ENCODE results near the gene COL4A4. TPM values are rescaled to one million over a fixed set of nuclear protein-coding genes. Genes with fewer than 3 reads are reported as not detected.

Gene COL4A4
- total RNA-seq, 4 donors from 2014 or later = 3.6 to 9.6 (median 6.1) TPM

- Histone ChIP-seq H3K27ac (replicated peaks in 1 of 4) (no peak overlapping the region), H3K9me3 (no peaks in the 10 kb centered on the region), H3K4me3 (no peak overlapping the region), H3K36me3 (no peaks in the 10 kb centered on the region), H3K4me1 (peaks cover 0 to 4% (median 0%) of the 10 kb centered on the region in 4 donors), H3K27me3 (peaks cover 0 to 25% (median 0%) of the 10 kb centered on the region in 4 donors)
- no peak for DNase-seq (ENCODE audit: extremely low spot score)
- no peak for TF ChIP-seq EP300 (IDR thresholded peaks at IDR 0.05)
- TF ChIP-seq, protein P1, sequence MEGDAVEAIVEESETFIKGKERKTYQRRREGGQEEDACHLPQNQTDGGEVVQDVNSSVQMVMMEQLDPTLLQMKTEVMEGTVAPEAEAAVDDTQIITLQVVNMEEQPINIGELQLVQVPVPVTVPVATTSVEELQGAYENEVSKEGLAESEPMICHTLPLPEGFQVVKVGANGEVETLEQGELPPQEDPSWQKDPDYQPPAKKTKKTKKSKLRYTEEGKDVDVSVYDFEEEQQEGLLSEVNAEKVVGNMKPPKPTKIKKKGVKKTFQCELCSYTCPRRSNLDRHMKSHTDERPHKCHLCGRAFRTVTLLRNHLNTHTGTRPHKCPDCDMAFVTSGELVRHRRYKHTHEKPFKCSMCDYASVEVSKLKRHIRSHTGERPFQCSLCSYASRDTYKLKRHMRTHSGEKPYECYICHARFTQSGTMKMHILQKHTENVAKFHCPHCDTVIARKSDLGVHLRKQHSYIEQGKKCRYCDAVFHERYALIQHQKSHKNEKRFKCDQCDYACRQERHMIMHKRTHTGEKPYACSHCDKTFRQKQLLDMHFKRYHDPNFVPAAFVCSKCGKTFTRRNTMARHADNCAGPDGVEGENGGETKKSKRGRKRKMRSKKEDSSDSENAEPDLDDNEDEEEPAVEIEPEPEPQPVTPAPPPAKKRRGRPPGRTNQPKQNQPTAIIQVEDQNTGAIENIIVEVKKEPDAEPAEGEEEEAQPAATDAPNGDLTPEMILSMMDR (IDR thresholded peaks at IDR 0.05) = no peak
- no peak for TF ChIP-seq POLR2AphosphoS5 (IDR thresholded peaks at IDR 0.05)
- no peak for TF ChIP-seq POLR2A (IDR thresholded peaks at IDR 0.05; ENCODE audit: low read depth)
- WGBS = 40% methylated on average over 8 of the region's 8 CpGs
- intact Hi-C loops (cut with DNase I) = no loop called here
Measured at GRCh38 chr2:227127201-227127600, 36.8 kb downstream of the COL4A4 start.

DNA sequence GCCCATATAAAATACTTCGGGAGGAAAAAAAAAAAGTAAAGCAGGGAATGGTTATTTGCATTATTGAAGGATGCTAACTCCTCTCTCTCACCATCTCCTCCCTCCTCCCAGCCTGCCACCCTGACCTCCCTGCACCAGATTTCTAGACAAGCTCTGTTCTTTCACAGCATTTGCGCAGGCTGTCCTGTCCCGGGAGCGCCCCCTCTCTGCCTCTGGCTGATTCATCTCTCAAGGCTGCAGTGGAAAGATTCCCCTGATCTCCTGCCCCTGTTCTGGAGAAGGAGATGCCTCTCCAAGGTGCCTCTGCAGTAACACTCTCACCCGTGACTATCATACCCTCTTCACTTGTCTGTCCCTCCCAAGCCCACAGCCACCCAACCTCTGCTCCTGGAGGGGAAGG lies 38.5 kb downstream of the COL4A4 start:
- Histone ChIP-seq H3K36me3 (no peaks in the 10 kb centered on the region), H3K27ac (replicated peaks in 1 of 4) (no peak overlapping the region), H3K4me3 (no peak overlapping the region), H3K27me3 (peaks cover 0 to 25% (median 0%) of the 10 kb centered on the region in 4 donors), H3K9me3 (no peaks in the 10 kb centered on the region), H3K4me1 (peaks cover 0 to 4% (median 0%) of the 10 kb centered on the region in 4 donors)
- 81% methylated on average over 5 of the region's 5 CpGs for WGBS
- intact Hi-C loops (cut with DNase I) = no loop called here
- DNase-seq (ENCODE audit: extremely low spot score) = no peak
- TF ChIP-seq POLR2AphosphoS5 (IDR thresholded peaks at IDR 0.05) = no peak
- TF ChIP-seq, protein P1 (IDR thresholded peaks at IDR 0.05) = no peak
- TF ChIP-seq EP300 (IDR thresholded peaks at IDR 0.05) = no peak
- no peak for TF ChIP-seq POLR2A (IDR thresholded peaks at IDR 0.05; ENCODE audit: low read depth)

GRCh38 chr2:227124811-227125210 lies 39.2 kb downstream of the COL4A4 start:
- Histone ChIP-seq H3K9me3 (no peaks in the 10 kb centered on the region), H3K27ac (replicated peaks in 1 of 4) (no peak overlapping the region), H3K4me1 (peaks cover 0 to under 1% (median 0%) of the 10 kb centered on the region in 4 donors), H3K27me3 (peaks cover 0 to 25% (median 0%) of the 10 kb centered on the region in 4 donors), H3K36me3 (no peaks in the 10 kb centered on the region), H3K4me3 (no peak overlapping the region)
- no peak for DNase-seq (ENCODE audit: extremely low spot score)
- TF ChIP-seq, protein P1 (IDR thresholded peaks at IDR 0.05) = no peak
- no peak for TF ChIP-seq POLR2AphosphoS5 (IDR thresholded peaks at IDR 0.05)
- intact Hi-C loops (cut with DNase I) = no loop called here
- 62% methylated on average over 2 of the region's 2 CpGs for WGBS

DNA sequence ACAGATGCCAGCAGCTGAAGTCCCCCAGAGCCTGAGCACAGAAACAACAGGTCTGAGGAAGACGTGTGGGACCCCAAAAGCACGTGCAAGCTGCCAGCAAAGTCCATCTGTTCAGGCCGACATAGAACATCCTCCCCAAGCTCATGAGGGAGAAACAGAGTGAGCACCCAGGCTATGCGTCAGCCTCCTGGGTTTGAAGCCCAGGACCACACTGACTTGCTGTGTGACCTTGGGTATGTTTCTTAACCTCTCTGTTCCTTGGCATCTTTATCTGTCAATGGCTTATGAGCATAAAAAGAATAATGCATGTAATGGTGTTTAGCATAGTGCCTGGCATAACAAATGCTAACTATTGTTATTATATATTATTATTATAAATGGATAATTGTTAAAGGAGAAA lies 40.3 kb downstream of the COL4A4 start:
- intact Hi-C loops (cut with DNase I) = no loop called here
- Histone ChIP-seq H3K4me1 (no peaks in the 10 kb centered on the region), H3K4me3 (no peak overlapping the region), H3K27ac (replicated peaks in 1 of 4) (no peak overlapping the region), H3K27me3 (peaks cover 0 to 25% (median 0%) of the 10 kb centered on the region in 4 donors), H3K9me3 (no peaks in the 10 kb centered on the region), H3K36me3 (no peaks in the 10 kb centered on the region)
- WGBS = 71% methylated on average over 4 of the region's 4 CpGs
- TF ChIP-seq POLR2AphosphoS5 (IDR thresholded peaks at IDR 0.05) (no peak), EP300 (IDR thresholded peaks at IDR 0.05) (no peak), POLR2A (IDR thresholded peaks at IDR 0.05; ENCODE audit: low read depth) (no peak)
- TF ChIP-seq, protein P1 (IDR thresholded peaks at IDR 0.05) = no peak
- DNase-seq (ENCODE audit: extremely low spot score) = no peak

- H3K4me3 ChIP-seq = no peak overlapping the region
- H3K36me3 ChIP-seq = no peaks in the 10 kb centered on the region
- intact Hi-C loops (cut with DNase I) = no loop called here
- H3K4me1 ChIP-seq = no peaks in the 10 kb centered on the region
- DNase-seq (ENCODE audit: extremely low spot score) = no peak
- H3K9me3 ChIP-seq = no peaks in the 10 kb centered on the region
- H3K27ac ChIP-seq (replicated peaks in 1 of 4) = no peak overlapping the region
- H3K27me3 ChIP-seq = no peaks in the 10 kb centered on the region
- no peak for TF ChIP-seq POLR2AphosphoS5 (IDR thresholded peaks at IDR 0.05)
- no peak for TF ChIP-seq EP300 (IDR thresholded peaks at IDR 0.05)
- TF ChIP-seq POLR2A (IDR thresholded peaks at IDR 0.05; ENCODE audit: low read depth) = no peak
- TF ChIP-seq, protein P1 (IDR thresholded peaks at IDR 0.05) = no peak
Measured at GRCh38 chr2:227118353-227118752, 45.7 kb downstream of the COL4A4 start.

All from esophagus muscularis mucosa (tissue), 4 donors.